Urothelium cell line (cell line): ENCODE measurements around the gene ARL10.

Experiments used
- DNase-seq: peaks from one replicate; pipeline ENCODE4 v3.0.0; 2011; ENCODE audit warnings: low spot score, mixed read lengths
- FAIRE-seq: peaks from 2 replicates; lab custom pipeline; 2011; peaks lifted over from hg19 to GRCh38; lab: Jason Lieb, UNC

Gene ARL10

GRCh38 chr5:176409765-176410164 is 44.5 kb downstream of the ARL10 start:
- DNase-seq = no peak
- no peak for FAIRE-seq

GRCh38 chr5:176410486-176411180 is 45.3 kb downstream of the ARL10 start:
- no peak for FAIRE-seq
- no peak for DNase-seq

- DNase-seq (no peak), FAIRE-seq (no peak)
Observed at GRCh38 chr5:176412517-176413254, 47.4 kb downstream of the ARL10 start.

GRCh38 chr5:176413255-176413565 is 47.9 kb downstream of the ARL10 start:
- FAIRE-seq = no peak

GRCh38 chr5:176413709-176414191 is 48.5 kb downstream of the ARL10 start:
- DNase-seq (no peak), FAIRE-seq (no peak)

More at GRCh38 chr5:176413255-176413565, 47.9 kb downstream of the ARL10 start:
- DNase-seq = no peak

- FAIRE-seq (no peak), DNase-seq (no peak)
Observed at GRCh38 chr5:176414704-176415103, 49.4 kb downstream of the ARL10 start.

- no peak for FAIRE-seq
- DNase-seq = no peak
Observed at GRCh38 chr5:176415240-176415951, 50.1 kb downstream of the ARL10 start.

- DNase-seq (peak; percentile 95), FAIRE-seq (peak; percentile 84)
Observed at GRCh38 chr5:176415952-176416924, 51.0 kb downstream of the ARL10 start, which contains the start of gene CLTB. TSS of gene CLTB (minus strand) at chr5:176416539. CDS start at chr5:176416363, 176 bp downstream.

GRCh38 chr5:176416965-176417364 is 51.7 kb downstream of the ARL10 start:
- no peak for FAIRE-seq
- DNase-seq = no peak

- FAIRE-seq = no peak
Observed at GRCh38 chr5:176418251-176418650, 53.0 kb downstream of the ARL10 start.

GRCh38 chr5:176420086-176420485 is 54.8 kb downstream of the ARL10 start:
- no peak for FAIRE-seq
- DNase-seq = no peak

More at GRCh38 chr5:176418251-176418650, 53.0 kb downstream of the ARL10 start:
- DNase-seq = no peak

- no peak for FAIRE-seq
- no peak for DNase-seq
Observed at GRCh38 chr5:176420972-176421544, 55.8 kb downstream of the ARL10 start.

- DNase-seq (no peak), FAIRE-seq (no peak)
Observed at GRCh38 chr5:176424181-176424580, 58.9 kb downstream of the ARL10 start.

GRCh38 chr5:176425138-176425537 is 59.9 kb downstream of the ARL10 start:
- DNase-seq = no peak
- FAIRE-seq = no peak

GRCh38 chr5:176425791-176426190 is 60.5 kb downstream of the ARL10 start:
- FAIRE-seq = no peak
- DNase-seq = no peak

- no peak for FAIRE-seq
Observed at GRCh38 chr5:176426876-176427275, 61.6 kb downstream of the ARL10 start.

GRCh38 chr5:176427971-176428370 is 62.7 kb downstream of the ARL10 start:
- no peak for FAIRE-seq
- no peak for DNase-seq

More at GRCh38 chr5:176426876-176427275, 61.6 kb downstream of the ARL10 start:
- no peak for DNase-seq

GRCh38 chr5:176429972-176430371 is 64.7 kb downstream of the ARL10 start:
- DNase-seq (no peak), FAIRE-seq (no peak)
